PC-3 (cell line): Measurements from ENCODE around the gene ACSS2.

Source experiments
- CTCF ChIP-seq: fragments of 300-600 bp; sonication (generic); conservative IDR thresholded peaks from 2 replicates; pipeline ENCODE4 v1.5.1; 2017; ENCODE audit warnings: antibody characterized with exemption, low read depth, mild to moderate bottlenecking, low read length
- EZH2 ChIP-seq: fragments of 300-600 bp; sonication (generic); IDR thresholded peaks from one replicate; pipeline ENCODE4 v1.6.1; 2017; ENCODE audit warnings: antibody characterized with exemption, mild to moderate bottlenecking, low read length; ENCODE audit not compliant: unreplicated experiment
- EZH2phosphoT487 ChIP-seq: fragments of 300-600 bp; sonication (generic); IDR thresholded peaks from 2 replicates; pipeline ENCODE4 v1.6.1; 2018; ENCODE audit warnings: mild to moderate bottlenecking, antibody characterized with exemption, low read length, borderline replicate concordance

- TF ChIP-seq CTCF (no peak), EZH2 (no peak), EZH2phosphoT487 (no peak)
Measured at GRCh38 chr20:34951252-34951651, 74.8 kb downstream of the ACSS2 start.
